Mesenchymal stem cell (in vitro differentiated cells and primary cell): ENCODE measurements around the gene CCDC97.

Experiments used
- DNase-seq: peaks from one replicate; pipeline ENCODE4 v3.0.0-alpha.2; 2013
- H2AFZ ChIP-seq: one replicate; pipeline ENCODE4 v1.6.1; 2013; ENCODE audit warnings: low read depth, mild to moderate bottlenecking, control low read depth, inconsistent platforms, low read length, moderate library complexity
- H2AK5ac ChIP-seq: 2 replicates; pipeline ENCODE4 v1.6.1; 2013; ENCODE audit warnings: low read length, moderate library complexity, mild to moderate bottlenecking, inconsistent platforms; ENCODE audit not compliant: severe bottlenecking
- H2BK120ac ChIP-seq: one replicate; pipeline ENCODE4 v1.6.1; 2013; ENCODE audit warnings: low read depth, mild to moderate bottlenecking, inconsistent platforms, low read length, moderate library complexity
- H2BK12ac ChIP-seq, 2 experiments: one replicate each; pipeline ENCODE4 v1.6.1; 2013; ENCODE audit warnings: inconsistent platforms in 2 of 2, low read length in 2 of 2, mild to moderate bottlenecking in 2 of 2, moderate library complexity in 2 of 2, control low read depth in 1 of 2
- H2BK15ac ChIP-seq: one replicate; pipeline ENCODE4 v1.6.1; 2013; ENCODE audit warnings: mild to moderate bottlenecking, low read depth, inconsistent platforms; ENCODE audit not compliant: poor library complexity, severe bottlenecking
- H2BK5ac ChIP-seq: 2 replicates; pipeline ENCODE4 v1.6.1; 2013; ENCODE audit warnings: low read depth, mild to moderate bottlenecking, low read length, control low read depth, inconsistent platforms; ENCODE audit not compliant: poor library complexity, severe bottlenecking
- H3K14ac ChIP-seq, 2 experiments: one replicate each; pipeline ENCODE4 v1.6.1; 2013; ENCODE audit warnings: inconsistent platforms in 2 of 2, low read length in 2 of 2, control low read depth in 1 of 2, mild to moderate bottlenecking in 1 of 2, moderate library complexity in 1 of 2
- H3K18ac ChIP-seq, 2 experiments: one replicate each; pipeline ENCODE4 v1.6.1; 2013; ENCODE audit warnings: inconsistent platforms in 2 of 2, low read length in 2 of 2, control low read depth in 1 of 2, low read depth in 1 of 2, mild to moderate bottlenecking in 1 of 2
- H3K23ac ChIP-seq, 2 experiments: one replicate each; pipeline ENCODE4 v1.6.1; 2013; ENCODE audit warnings: inconsistent platforms in 2 of 2, low read length in 2 of 2, mild to moderate bottlenecking in 2 of 2, moderate library complexity in 2 of 2, control low read depth in 1 of 2
- H3K27ac ChIP-seq: 2 replicates; pipeline ENCODE4 v1.5.1; 2013; ENCODE audit warnings: mild to moderate bottlenecking, moderate library complexity, low read length, control low read depth, inconsistent platforms; ENCODE audit not compliant: poor library complexity, severe bottlenecking
- H3K27me3 ChIP-seq, 2 experiments: 2 replicates each; pipeline versions ENCODE4 v1.6.1 to v1.7.0; 2013; ENCODE audit warnings: low read length in 2 of 2, mild to moderate bottlenecking in 2 of 2, moderate library complexity in 2 of 2, control low read depth in 1 of 2, inconsistent platforms in 1 of 2; ENCODE audit not compliant: control insufficient read depth in 1 of 2, insufficient read depth in 1 of 2
- H3K36me3 ChIP-seq, 2 experiments: 2 replicates each; pipeline versions ENCODE4 v1.6.1 to v1.7.0; 2013; ENCODE audit warnings: low read length in 2 of 2, control low read depth in 1 of 2, inconsistent platforms in 1 of 2, low read depth in 1 of 2, mild to moderate bottlenecking in 1 of 2; ENCODE audit not compliant: insufficient read depth in 2 of 2, control insufficient read depth in 1 of 2
- H3K4ac ChIP-seq, 2 experiments: one replicate each; pipeline ENCODE4 v1.6.1; 2013; ENCODE audit warnings: inconsistent platforms in 2 of 2, low read length in 2 of 2, mild to moderate bottlenecking in 2 of 2, moderate library complexity in 2 of 2, control low read depth in 1 of 2, low read depth in 1 of 2
- H3K4me1 ChIP-seq: 2 replicates; pipeline ENCODE4 v1.6.1; 2013; ENCODE audit warnings: low read depth, low read length, control low read depth; ENCODE audit not compliant: control insufficient read depth, insufficient read depth
- H3K4me2 ChIP-seq: 2 replicates; pipeline ENCODE4 v1.6.1; 2013; ENCODE audit warnings: low read length, mild to moderate bottlenecking, inconsistent platforms; ENCODE audit not compliant: poor library complexity, severe bottlenecking
- H3K4me3 ChIP-seq, 2 experiments: 2 replicates each; pipeline versions ENCODE4 v1.5.1 to v1.7.0; 2013; ENCODE audit warnings: low read length in 2 of 2, mild to moderate bottlenecking in 2 of 2, control low read depth in 1 of 2, low read depth in 1 of 2; ENCODE audit not compliant: insufficient read depth in 1 of 2
- H3K79me1 ChIP-seq: replicated peaks from 2 replicates; pipeline ENCODE4 v1.6.1; 2013; ENCODE audit warnings: mild to moderate bottlenecking, control low read depth, low read length, inconsistent platforms; ENCODE audit not compliant: poor library complexity, severe bottlenecking
- H3K9ac ChIP-seq: 2 replicates; pipeline ENCODE4 v1.7.0; 2013; ENCODE audit warnings: mild to moderate bottlenecking, low read length, moderate library complexity
- H3K9me3 ChIP-seq: 2 replicates; pipeline ENCODE4 v1.7.0; 2013; ENCODE audit warnings: mild to moderate bottlenecking, low read length; ENCODE audit not compliant: control insufficient read depth
- H4K8ac ChIP-seq: one replicate; pipeline ENCODE4 v1.6.1; 2013; ENCODE audit warnings: inconsistent platforms, mild to moderate bottlenecking, low read length, moderate library complexity
- H4K91ac ChIP-seq: one replicate; pipeline ENCODE4 v1.6.1; 2013; ENCODE audit warnings: mild to moderate bottlenecking, low read length, inconsistent platforms
- WGBS: methylation state at CpG from one replicate; pipeline ENCODE4 v1.1.7; 2013; ENCODE audit warnings: mixed read lengths; 5-methylcytosine and 5-hydroxymethylcytosine counted together

CCDC97 gene

GRCh38 chr19:41269055-41269454 lies 40.9 kb upstream of the CCDC97 start:
- H3K27ac ChIP-seq, result no peak overlapping the region
- H2BK12ac ChIP-seq, result no peak overlapping the region
- peaks cover 7% of the 10 kb centered on the region for H3K4me1 ChIP-seq
- H3K27me3 ChIP-seq, result no peaks in the 10 kb centered on the region
- H3K9me3 ChIP-seq, result no peaks in the 10 kb centered on the region
- no peak overlapping the region for H3K18ac ChIP-seq
- H2BK120ac ChIP-seq, result no peak overlapping the region
- no peak overlapping the region for H2AFZ ChIP-seq
- WGBS, result 100% methylated on average over 1 of the region's 2 CpGs
- no peak overlapping the region for H3K14ac ChIP-seq
- H4K91ac ChIP-seq, result no peak overlapping the region
- no peak overlapping the region for H3K4me3 ChIP-seq
- no peak overlapping the region for H3K4ac ChIP-seq
- no peak overlapping the region for H2AK5ac ChIP-seq
- no peak overlapping the region for H3K9ac ChIP-seq
- no peak for DNase-seq
- H3K23ac ChIP-seq, result no peak overlapping the region
- H3K4me2 ChIP-seq, result no peak overlapping the region
- peaks cover 30% of the 10 kb centered on the region for H3K79me1 ChIP-seq
- no peak overlapping the region for H2BK15ac ChIP-seq
- no peak overlapping the region for H4K8ac ChIP-seq
- H3K36me3 ChIP-seq, result peaks cover 54 to 61% of the 10 kb centered on the region in 2 experiments
- no peak overlapping the region for H2BK5ac ChIP-seq

GRCh38 chr19:41269571-41269970 lies 40.4 kb upstream of the CCDC97 start:
- WGBS, result 100% methylated on average over 5 of the region's 5 CpGs
- no peaks in the 10 kb centered on the region for H3K27me3 ChIP-seq
- H3K18ac ChIP-seq, result no peak overlapping the region
- H3K9me3 ChIP-seq, result no peaks in the 10 kb centered on the region
- H4K91ac ChIP-seq, result no peak overlapping the region
- DNase-seq, result no peak
- H2AK5ac ChIP-seq, result no peak overlapping the region
- H3K4me1 ChIP-seq, result peaks cover 7% of the 10 kb centered on the region
- H3K36me3 ChIP-seq, result peaks cover 58 to 66% of the 10 kb centered on the region in 2 experiments
- H3K27ac ChIP-seq, result no peak overlapping the region
- H3K79me1 ChIP-seq, result peaks cover 35% of the 10 kb centered on the region
- no peak overlapping the region for H2BK12ac ChIP-seq
- peak overlapping the region; percentile 35 for H4K8ac ChIP-seq
- no peak overlapping the region for H3K9ac ChIP-seq
- H3K14ac ChIP-seq, result no peak overlapping the region
- H2AFZ ChIP-seq, result no peak overlapping the region
- H3K4me2 ChIP-seq, result no peak overlapping the region
- no peak overlapping the region for H2BK5ac ChIP-seq
- no peak overlapping the region for H2BK120ac ChIP-seq
- no peak overlapping the region for H3K4me3 ChIP-seq
- H3K4ac ChIP-seq, result no peak overlapping the region
- no peak overlapping the region for H3K23ac ChIP-seq
- no peak overlapping the region for H2BK15ac ChIP-seq

DNA sequence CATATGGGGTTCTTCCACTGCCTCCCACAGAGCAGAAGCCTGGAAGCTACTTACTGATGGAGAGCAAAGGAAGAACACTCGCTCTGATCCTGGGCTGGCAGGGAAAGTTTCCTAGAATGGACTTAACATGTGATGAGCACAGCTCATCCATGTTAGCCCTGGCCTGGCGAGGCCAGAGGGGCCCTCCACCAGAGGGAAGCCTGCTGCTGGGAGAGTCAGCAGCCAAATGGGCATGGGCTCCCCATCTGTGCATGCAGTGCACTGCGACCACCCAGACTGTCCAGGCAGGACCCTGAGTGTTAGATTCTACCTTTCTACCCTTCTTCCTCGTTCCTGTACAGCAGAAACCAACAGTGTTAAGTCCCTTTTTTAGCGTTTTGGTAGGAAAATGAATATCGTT lies 36.9 kb upstream of the CCDC97 start:
- no peak overlapping the region for H2BK5ac ChIP-seq
- no peak for DNase-seq
- H3K4me2 ChIP-seq, result no peak overlapping the region
- H3K36me3 ChIP-seq, result peaks cover 78 to 98% of the 10 kb centered on the region in 2 experiments
- no peak overlapping the region for H3K23ac ChIP-seq
- H3K27ac ChIP-seq, result no peak overlapping the region
- H2BK120ac ChIP-seq, result no peak overlapping the region
- no peak overlapping the region for H2BK15ac ChIP-seq
- WGBS, result 100% methylated on average over 6 of the region's 6 CpGs
- peaks cover 49% of the 10 kb centered on the region for H3K79me1 ChIP-seq
- no peak overlapping the region for H4K8ac ChIP-seq
- H3K14ac ChIP-seq, result no peak overlapping the region
- no peaks in the 10 kb centered on the region for H3K27me3 ChIP-seq
- H2BK12ac ChIP-seq, result no peak overlapping the region
- H2AK5ac ChIP-seq, result no peak overlapping the region
- H2AFZ ChIP-seq, result no peak overlapping the region
- no peak overlapping the region for H3K18ac ChIP-seq
- no peak overlapping the region for H3K4ac ChIP-seq
- no peak overlapping the region for H4K91ac ChIP-seq
- H3K4me1 ChIP-seq, result no peaks in the 10 kb centered on the region
- H3K9ac ChIP-seq, result no peak overlapping the region
- H3K9me3 ChIP-seq, result no peaks in the 10 kb centered on the region
- H3K4me3 ChIP-seq, result no peak overlapping the region

DNA sequence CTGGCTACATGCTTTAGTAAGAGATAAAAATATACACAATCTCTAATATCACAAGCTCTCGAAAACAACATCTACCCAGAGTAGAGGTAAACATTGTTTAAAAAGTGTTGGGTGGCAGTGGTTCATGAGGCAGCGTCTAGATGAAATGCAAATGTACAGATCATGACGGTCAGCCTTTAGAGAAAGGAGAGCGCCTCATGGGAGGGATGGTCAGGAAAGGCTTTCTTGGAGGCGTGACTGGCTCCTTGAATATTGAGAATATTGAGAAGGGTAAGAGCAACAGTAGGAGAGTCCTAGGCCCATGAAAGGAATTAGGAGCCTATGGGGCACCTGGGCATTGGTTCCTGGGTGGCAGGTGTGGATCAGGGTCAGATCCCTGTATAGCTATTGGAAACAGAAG lies 35.2 kb upstream of the CCDC97 start:
- no peak overlapping the region for H2BK120ac ChIP-seq
- H3K27me3 ChIP-seq, result no peaks in the 10 kb centered on the region
- no peak overlapping the region for H2AK5ac ChIP-seq
- H3K27ac ChIP-seq, result no peak overlapping the region
- no peak overlapping the region for H3K4me3 ChIP-seq
- peaks cover 51% of the 10 kb centered on the region for H3K79me1 ChIP-seq
- no peak overlapping the region for H3K18ac ChIP-seq
- peaks cover 75 to 99% of the 10 kb centered on the region in 2 experiments for H3K36me3 ChIP-seq
- no peak for DNase-seq
- H2AFZ ChIP-seq, result no peak overlapping the region
- no peaks in the 10 kb centered on the region for H3K9me3 ChIP-seq
- no peak overlapping the region for H2BK15ac ChIP-seq
- H3K14ac ChIP-seq, result no peak overlapping the region
- WGBS, result 97% methylated on average over 5 of the region's 5 CpGs
- H3K9ac ChIP-seq, result no peak overlapping the region
- H2BK5ac ChIP-seq, result no peak overlapping the region
- no peak overlapping the region for H4K91ac ChIP-seq
- no peak overlapping the region for H3K4ac ChIP-seq
- no peaks in the 10 kb centered on the region for H3K4me1 ChIP-seq
- no peak overlapping the region for H3K23ac ChIP-seq
- H4K8ac ChIP-seq, result no peak overlapping the region
- H2BK12ac ChIP-seq, result no peak overlapping the region
- H3K4me2 ChIP-seq, result no peak overlapping the region
